HL-60/S4 (cell line): Measurements from ENCODE around the gene KRT20.

Experiments
- in situ Hi-C: fragments of 300-500 bp; cut with MboI; formaldehyde crosslinking; loops from 2 replicates; pipeline ENCODE4 v1.14.3; 2022; ENCODE audit warnings: low sequenced_read_pairs

Gene KRT20, protein sequence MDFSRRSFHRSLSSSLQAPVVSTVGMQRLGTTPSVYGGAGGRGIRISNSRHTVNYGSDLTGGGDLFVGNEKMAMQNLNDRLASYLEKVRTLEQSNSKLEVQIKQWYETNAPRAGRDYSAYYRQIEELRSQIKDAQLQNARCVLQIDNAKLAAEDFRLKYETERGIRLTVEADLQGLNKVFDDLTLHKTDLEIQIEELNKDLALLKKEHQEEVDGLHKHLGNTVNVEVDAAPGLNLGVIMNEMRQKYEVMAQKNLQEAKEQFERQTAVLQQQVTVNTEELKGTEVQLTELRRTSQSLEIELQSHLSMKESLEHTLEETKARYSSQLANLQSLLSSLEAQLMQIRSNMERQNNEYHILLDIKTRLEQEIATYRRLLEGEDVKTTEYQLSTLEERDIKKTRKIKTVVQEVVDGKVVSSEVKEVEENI

DNA sequence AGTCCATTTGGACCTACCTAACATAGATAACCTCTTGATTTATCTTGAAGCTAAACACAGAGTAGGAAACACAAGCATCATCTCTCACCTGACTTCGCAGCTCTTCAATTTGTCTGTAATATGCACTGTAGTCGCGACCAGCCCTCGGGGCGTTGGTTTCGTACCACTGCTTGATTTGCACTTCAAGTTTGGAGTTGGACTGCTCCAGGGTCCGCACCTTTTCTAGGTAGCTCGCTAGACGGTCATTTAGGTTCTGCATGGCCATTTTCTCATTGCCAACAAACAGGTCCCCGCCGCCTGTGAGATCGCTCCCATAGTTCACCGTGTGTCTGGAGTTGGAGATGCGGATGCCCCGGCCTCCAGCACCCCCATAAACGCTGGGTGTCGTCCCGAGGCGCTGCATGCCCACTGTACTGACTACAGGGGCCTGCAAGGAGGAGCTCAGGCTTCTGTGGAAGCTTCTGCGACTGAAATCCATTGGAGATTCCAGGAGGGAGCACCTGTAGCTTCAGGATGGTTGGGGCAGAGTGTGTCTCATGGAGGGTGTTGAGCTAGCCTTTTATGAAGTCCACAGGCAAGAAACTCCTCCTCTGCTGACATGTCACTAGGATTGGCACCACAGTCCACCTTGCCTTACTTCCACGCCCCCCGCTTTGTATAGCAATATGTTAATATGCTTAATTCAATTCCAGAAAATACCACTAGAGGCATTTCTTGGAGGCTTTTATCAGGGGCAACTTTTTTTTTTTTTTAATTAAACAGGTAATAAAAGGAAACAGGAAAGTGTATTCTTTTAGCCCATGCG lies at the start of gene KRT20:
TSS of gene KRT20 (minus strand) at position 535 of the 805 bp plus-strand sequence. CDS start at position 478, 57 bp downstream.
- in situ Hi-C loops = no loop called here

DNA sequence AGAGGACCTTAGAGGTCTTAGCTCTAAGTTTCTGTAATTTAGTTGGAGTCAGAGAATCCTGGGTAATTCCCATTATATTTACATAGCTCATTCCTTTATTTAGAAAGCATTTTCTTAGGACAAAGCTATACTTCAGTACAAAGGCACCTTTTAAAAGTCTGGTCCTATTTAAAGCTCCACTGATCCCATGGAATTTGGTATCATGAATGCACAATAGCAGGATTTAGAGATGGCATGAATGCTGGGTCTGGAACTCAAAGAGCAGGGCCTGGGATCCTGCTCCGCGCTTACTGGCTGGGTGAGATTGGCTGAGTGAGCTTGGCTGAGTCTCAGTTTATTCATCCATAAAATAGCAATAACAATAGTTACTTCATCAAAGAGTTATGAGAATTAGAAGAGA lies 47.6 kb upstream of the KRT20 start:
- in situ Hi-C loops = no loop called here

DNA sequence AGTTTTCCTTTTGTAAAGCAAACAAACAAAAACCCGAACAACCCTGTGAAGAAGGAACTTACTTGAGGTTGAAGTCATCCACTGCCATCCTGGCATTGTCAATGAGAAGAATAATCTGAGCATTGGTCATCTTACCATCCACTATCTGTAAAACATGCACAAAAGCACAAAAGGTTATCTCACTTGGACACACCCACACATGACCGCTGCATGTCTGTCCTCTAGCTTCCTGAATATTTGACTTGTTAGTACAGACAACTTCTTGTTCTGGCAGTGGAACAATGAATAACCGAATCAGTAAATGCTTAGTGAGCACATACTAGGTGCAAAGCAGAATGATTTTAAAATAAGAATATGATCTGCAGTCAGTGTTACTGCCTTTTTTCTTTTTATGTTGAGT lies 46.3 kb upstream of the KRT20 start:
- in situ Hi-C loops = no loop called here

DNA sequence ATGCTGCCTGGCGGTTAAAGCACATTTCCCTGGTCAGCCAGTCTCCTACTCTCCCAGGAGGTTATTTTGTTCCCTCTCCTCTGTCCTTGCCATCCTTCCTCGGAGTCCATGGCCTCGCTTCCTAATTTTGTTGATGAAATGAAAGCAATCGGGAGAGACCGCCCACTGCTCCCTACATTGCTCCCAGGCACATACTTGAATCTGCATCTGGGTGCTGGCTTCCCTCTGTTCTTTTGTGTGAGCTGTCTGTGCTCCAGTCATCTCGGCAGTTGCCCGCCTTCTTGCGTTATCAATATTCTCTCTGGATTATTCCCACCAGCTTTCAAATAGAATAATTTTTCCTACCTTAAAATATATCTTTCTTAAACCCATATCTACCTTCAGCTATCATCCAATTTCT lies 41.3 kb upstream of the KRT20 start:
- in situ Hi-C loops = no loop called here

DNA sequence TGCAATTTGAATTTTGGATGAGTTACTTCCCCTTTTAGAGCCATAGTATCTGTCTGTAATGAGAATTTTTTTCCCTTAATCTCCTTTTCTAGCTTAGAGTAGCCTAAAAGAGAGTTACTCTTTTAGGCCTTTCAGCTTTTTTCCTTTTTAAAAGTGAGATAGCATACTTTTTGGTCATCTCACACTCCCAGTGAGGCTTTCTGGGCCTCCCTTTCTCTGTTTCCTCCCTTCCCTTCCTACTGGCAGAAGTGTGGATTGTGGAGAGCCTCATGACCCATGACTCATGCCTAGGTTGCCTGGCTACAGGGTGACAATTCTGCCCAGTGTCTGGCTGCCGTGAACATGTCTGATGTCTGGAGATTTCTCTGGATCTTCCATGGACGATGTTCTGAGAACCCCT lies 37.2 kb upstream of the KRT20 start:
- in situ Hi-C loops = loop anchor here (25.0 kb wide), 1 partner anchor 740 kb away; no protein-coding TSS in a partner anchor

DNA sequence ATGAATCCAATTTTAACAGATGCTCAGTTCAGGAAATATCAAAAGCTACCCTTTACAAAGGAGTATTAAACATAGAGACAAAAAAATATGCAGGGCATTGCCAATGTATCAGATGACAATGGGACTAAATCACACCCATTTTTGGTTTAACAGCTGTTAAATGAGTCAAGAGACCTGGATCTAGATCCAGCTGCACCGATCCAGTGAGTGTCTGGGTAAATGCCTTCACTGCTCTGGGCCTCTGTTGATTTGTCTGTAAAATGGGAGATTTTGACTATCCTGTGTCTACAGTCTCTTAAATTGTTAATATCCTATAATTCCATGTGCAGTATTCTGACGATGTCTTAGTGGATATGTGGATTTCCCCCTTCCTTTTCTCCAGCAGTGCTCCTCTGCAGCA lies 36.0 kb upstream of the KRT20 start:
- in situ Hi-C loops = loop anchor here (25.0 kb wide), 1 partner anchor 741 kb away; no protein-coding TSS in a partner anchor

DNA sequence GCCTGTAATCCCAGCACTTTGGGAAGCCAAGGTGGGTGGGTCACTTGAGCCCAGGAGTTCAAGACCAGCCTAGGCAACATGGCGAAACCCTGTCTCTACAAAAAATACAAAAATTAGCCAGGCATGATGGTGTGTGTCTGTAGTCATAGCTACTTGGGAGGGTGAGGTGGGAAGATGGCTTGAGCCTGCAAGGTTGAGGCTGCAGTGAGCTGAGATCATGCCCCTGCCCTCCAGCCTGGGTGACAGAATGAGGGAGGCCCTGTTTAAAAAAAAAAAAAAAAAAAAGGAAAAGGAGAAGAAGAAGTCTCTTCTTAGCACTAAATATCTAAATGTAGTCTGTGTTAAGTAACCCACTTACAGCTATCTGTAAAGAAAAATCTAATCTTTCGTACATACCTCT lies 32.1 kb upstream of the KRT20 start:
- in situ Hi-C loops = loop anchor here (25.0 kb wide), 1 partner anchor 745 kb away; no protein-coding TSS in a partner anchor

DNA sequence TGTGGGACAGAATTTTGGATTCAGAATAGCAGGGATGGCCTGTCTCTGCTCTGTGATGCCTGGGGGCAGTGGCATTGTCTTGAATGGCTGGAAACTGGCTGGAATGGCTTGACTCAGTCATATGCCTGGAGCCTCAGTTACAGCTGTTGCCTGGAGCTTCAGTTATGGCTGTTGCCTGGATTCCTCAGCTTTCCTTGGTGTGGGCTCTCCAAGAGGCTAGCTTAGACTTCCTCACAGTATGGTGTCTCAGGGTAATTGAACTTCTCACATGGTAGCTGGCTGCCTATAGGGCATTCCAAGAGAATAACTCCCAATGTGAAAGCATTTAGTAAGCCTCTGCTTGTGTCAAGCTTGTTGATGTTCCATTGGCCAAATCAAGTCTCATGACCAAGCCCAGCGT lies 31.3 kb upstream of the KRT20 start:
- in situ Hi-C loops = loop anchor here (25.0 kb wide), 1 partner anchor 746 kb away; no protein-coding TSS in a partner anchor

DNA sequence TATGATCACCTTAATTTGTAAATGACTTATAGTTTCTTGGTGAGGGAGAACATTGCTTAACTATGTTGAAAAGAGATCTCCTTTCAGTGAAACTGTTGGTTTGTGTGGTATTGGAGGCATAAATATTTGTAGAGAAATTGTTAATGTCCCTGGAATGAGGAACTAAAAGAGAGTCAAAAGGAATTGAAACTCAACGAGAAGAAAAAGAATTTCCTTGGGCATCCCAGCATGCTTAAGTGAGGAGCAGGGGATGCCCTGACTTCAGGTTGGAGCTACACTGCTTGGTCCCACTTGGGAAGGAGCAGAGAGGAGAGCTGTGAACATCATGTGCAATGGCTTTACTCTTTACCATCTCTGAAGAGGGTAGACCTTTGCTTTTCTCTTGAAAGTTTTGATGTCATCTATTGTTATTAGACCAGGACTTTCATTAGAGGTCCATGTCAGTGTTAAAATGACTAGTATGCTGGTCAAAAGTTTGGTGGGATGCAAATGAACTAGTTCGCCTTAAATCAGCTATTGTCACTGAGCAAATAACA lies 30.7 kb upstream of the KRT20 start:
- in situ Hi-C loops = loop anchor here (25.0 kb wide), 1 partner anchor 747 kb away; no protein-coding TSS in a partner anchor

DNA sequence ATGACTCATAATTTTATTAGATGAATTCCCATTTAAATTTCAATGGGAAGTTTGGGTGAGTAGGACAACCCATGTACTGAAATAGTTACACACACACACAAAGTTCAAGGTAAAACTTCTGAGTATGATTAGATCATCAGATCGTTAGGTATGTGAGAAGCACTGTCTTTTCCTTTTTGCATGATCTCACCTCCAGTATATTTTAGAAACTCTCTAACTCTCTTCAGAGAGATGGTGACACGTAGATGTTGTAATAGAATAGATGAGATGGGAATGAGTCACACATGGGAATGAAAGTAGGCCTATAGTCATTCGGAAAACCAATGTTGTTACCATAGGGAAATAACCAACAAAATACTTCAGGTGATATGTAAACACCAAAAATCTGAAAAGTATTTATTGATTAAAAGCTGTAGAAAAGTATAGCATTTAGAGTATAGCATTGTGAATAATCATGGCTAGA lies 30.2 kb upstream of the KRT20 start:
- in situ Hi-C loops = loop anchor here (25.0 kb wide), 1 partner anchor 747 kb away; no protein-coding TSS in a partner anchor

DNA sequence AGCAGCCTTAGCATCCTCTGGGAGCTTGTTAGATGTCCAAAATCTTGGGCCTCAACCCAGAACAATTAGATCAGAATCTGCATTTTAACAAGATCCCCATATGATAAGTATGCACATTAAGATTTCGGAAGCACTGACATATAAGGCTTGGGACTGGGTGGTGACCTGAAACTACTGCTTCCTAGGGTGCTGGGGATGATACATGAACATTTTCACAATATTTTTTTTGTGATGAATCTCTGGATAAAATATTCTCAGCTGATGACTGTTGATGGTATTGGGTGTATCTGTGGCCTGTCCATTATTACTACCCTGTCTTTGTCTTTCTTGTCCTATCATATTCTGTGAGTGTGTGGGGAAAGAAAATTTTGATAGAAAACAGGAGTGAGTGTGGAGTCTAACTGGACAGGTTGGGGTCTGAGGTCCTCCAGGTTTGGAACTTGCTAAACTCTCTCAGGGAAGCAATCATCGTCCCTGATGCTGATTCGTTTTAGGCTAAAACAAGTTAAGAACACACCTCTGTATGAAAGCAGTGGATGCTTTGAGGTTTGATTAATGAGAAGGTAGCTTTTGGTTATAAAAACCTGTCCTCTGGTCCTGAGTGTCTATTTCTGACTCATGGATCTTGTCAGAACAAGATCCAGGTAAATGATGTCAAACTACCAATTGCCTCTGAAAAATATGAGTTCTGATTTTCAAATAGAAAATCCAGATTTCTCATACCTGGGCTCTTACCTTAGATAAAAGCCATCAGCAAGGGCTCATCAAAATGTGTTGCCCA lies 29.2 kb upstream of the KRT20 start:
- in situ Hi-C loops = loop anchor here (25.0 kb wide), 1 partner anchor 748 kb away; no protein-coding TSS in a partner anchor

DNA sequence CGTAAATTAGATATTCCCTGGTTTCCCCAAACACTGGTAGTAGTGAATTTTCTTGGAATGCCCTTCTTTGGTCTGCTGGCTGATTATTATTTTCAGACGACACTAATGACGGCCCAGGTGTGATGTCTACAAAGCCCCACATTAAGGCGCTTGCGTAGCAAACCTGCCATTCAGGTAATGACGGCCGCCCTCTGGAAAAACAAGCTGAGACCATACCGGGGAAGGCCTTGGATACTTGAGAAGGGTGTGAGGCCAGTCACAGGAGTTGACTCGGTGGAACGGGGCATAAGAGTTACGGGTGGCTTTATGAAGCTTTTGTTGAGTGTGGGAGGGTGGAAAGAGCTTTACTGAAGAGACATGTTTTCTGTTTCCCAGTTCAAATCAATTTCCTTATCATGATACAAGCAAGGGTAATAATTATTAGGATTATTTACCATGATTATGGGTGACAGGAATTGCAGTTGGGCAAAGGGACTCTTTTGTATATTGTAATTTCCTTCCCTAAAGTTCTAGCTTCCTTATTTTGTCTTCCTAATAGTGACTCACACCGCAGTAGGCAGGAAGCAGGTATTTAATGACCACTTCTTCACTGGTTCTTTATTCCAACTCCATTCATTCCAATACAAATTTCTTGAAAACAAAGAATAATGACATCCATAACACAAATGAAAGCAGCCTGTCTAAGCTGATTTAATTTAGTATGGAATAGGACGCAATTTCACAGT lies 27.6 kb upstream of the KRT20 start:
- in situ Hi-C loops = loop anchor here (25.0 kb wide), 1 partner anchor 750 kb away; no protein-coding TSS in a partner anchor

DNA sequence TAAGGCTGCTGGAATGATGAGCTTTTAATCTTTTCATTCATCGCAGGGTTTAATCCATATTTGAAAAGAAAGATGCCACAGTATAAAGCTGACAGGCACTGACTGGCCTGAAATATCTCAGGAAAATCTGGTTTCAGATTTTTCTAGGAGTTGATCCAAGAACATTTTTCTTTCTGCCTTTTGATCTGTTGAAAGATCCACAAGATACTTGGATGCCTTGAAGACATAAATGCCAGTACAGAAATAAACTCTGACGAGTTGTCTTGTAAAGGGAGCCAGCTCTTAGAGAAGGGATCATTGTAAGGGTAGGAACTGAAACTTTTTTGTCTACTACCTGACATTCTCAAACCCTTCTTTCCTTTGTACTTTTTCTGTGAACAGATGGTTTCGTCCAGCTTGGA lies 25.4 kb upstream of the KRT20 start:
- in situ Hi-C loops = loop anchor here (25.0 kb wide), 1 partner anchor 752 kb away; no protein-coding TSS in a partner anchor

DNA sequence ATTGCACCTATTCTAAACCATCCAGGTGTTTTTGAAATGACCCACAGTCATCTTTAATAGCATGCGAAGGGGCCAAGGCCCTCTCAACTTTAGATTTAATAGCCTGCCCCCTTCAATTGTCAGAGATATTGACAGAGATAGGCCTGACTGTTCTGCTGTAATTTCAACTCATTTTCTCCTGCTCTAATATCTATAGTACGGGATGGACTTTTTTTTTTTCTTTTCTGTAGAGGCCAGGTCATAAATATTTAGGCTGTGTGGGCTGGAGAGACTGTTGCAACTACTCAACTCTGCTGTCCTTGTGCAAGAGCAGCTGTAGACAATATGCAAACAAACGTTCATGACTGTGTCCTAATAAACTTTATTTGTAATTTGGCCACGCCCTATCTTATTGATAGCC lies 24.7 kb upstream of the KRT20 start:
- in situ Hi-C loops = loop anchor here (25.0 kb wide), 1 partner anchor 753 kb away; no protein-coding TSS in a partner anchor

DNA sequence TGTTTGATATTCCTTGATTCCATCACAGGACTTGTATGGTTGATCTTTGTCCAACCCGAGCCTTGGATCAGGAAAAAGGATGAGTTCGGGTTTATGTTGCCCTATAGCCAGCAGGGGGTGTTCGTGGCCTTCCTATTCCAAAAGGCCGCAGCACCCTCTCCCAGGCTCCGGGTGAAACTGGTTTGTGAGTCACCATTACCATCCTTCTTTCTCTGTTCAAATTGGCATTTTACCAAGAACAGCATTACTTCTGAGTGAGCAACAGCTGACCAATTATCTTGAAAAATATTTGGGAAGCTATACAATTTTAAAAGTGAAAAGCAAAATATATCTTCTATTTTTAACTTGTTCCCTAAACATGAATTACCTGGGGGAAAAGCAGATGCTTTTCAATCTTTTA lies 24.3 kb upstream of the KRT20 start:
- in situ Hi-C loops = loop anchor here (25.0 kb wide), 1 partner anchor 753 kb away; no protein-coding TSS in a partner anchor

DNA sequence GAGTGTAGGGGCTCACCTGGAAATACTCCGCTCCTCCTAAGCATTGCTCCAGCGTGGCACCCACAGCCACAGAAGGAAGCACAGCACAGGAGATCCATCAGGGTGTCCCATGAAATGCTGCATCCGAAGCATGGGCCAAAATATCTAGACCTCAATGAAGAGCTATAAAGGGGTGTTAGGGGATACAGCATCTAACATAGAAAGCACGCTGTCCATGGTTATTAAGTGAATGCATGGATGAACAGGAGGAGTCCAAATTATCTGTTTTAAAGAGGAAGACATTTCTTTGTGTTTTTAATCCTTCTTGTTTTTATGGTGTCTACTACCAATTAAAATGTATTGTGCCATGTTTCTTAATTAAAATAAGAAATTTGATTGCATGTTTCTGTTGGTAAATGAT lies 21.6 kb upstream of the KRT20 start:
- in situ Hi-C loops = loop anchor here (25.0 kb wide), 1 partner anchor 756 kb away; no protein-coding TSS in a partner anchor

DNA sequence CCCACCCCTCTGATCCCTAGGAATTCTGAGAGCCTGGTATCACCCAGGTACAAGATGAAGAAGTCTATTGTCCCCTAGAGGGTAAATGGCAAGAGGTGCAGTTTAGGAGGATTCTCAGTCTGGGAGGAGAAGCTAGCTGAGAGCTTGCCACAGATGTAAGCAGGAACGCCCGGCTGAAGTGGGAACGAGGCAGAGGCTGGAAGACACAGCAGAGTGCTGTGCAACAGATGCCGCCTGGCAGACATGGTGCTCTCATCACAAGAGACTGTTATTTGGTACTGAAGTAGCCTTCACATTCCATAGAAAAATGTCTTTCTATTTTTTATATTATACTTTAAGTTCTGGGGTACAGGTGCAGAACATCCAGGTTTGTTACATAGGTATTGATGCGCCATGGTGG lies 20.3 kb upstream of the KRT20 start:
- in situ Hi-C loops = loop anchor here (25.0 kb wide), 1 partner anchor 757 kb away; no protein-coding TSS in a partner anchor

DNA sequence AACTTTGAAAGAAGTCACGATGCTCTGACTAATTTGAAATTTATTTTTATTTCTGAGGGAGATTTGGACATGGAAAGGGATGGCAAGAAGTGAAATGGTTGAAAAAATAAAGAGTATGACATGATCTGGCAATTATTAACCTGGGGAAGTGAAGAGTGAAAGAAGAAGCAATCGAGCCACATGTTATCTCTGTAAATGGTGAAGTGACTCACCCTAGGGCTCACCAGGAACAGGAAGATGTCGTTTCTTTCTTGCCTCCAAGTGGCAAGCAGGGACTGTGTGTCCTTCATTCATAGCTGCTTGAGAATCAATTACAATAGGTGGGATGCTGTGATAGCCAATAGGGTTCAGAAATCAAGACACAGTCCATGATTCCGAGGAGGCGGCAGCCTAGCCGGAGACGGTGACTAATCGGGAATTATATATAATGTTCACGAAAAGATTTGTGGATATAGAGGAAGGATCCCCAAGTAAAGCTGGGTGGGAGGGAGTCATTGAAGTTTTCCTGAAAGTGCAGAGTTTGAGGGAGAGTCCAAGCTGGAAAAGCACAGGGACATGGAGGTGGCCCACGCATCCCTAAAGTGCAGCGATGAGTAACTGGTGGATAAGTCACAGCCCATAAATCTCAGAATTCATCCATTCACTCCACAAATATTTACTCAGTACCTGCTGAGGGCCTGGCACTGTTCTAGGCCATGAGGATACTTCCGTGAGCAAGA lies 18.2 kb upstream of the KRT20 start:
- in situ Hi-C loops = loop anchor here (25.0 kb wide), 1 partner anchor 759 kb away; no protein-coding TSS in a partner anchor
